B cell (primary cell): ENCODE results near the gene KCNN2.

Experiments
- CTCF ChIP-seq: fragments of 200-600 bp; IDR thresholded peaks from one replicate; pipeline ENCODE4 v1.8.0; 2022; ENCODE audit warnings: antibody characterized with exemption, mild to moderate bottlenecking
- EZH2 ChIP-seq: IDR thresholded peaks from 2 replicates; pipeline ENCODE4 v1.6.1; 2012; ENCODE audit warnings: borderline replicate concordance, low read depth, mild to moderate bottlenecking, moderate library complexity, low read length; ENCODE audit not compliant: insufficient read depth, poor library complexity, severe bottlenecking

DNA sequence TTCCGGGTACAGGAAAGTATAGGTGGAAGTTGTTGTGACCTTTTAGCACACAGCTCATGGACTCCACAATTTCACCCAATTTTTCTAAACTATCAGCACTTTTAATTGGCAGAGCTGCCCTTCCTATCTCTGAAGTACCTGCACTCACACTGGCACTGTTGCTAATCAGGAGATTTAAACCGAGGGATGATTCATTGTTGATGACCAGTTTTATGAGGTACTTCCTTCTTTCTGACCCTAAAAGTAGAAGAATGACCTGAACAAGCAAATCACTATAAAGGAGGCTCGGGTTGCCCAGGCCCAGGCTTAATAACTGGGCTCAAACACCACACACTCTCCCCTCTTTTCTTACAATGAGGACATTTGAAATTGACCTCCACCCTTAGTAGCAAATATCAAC is 105.9 kb downstream of the KCNN2 start:
- TF ChIP-seq EZH2 = no peak
- no peak for TF ChIP-seq CTCF
